Fibroblast of peridontal ligament (primary cell): Measurements from ENCODE around the gene UCK2.

Experiments used
- DNase-seq: peaks from one replicate; pipeline ENCODE4 v3.0.0-alpha.2; 2010; ENCODE audit errors: extremely low read depth

The UCK2 gene

GRCh38 chr1:165937829-165938228 is 110.4 kb downstream of the UCK2 start:
- no peak for DNase-seq

- DNase-seq, result no peak
Observed at GRCh38 chr1:165938844-165939243, 111.4 kb downstream of the UCK2 start.

- no peak for DNase-seq
Observed at GRCh38 chr1:165941531-165941930, 114.1 kb downstream of the UCK2 start.

- no peak for DNase-seq
Observed at GRCh38 chr1:165942062-165942461, 114.6 kb downstream of the UCK2 start.

- no peak for DNase-seq
Observed at GRCh38 chr1:165942927-165943597, 115.6 kb downstream of the UCK2 start.

GRCh38 chr1:165945911-165946310 is 118.5 kb downstream of the UCK2 start:
- DNase-seq, result no peak

GRCh38 chr1:165947797-165948455 is 120.5 kb downstream of the UCK2 start:
- DNase-seq, result no peak

GRCh38 chr1:165949335-165950130 is 122.1 kb downstream of the UCK2 start:
- no peak for DNase-seq

- DNase-seq, result peak; percentile 73
Observed at GRCh38 chr1:165954940-165955339, 127.5 kb downstream of the UCK2 start.

- DNase-seq, result no peak
Observed at GRCh38 chr1:165958306-165958705, 130.9 kb downstream of the UCK2 start.

GRCh38 chr1:165960136-165960535 is 132.7 kb downstream of the UCK2 start:
- no peak for DNase-seq

GRCh38 chr1:165960881-165961280 is 133.5 kb downstream of the UCK2 start:
- no peak for DNase-seq
